WTC11 (cell line): ENCODE data around the gene UBAP1L. TPM values are rescaled to one million over a fixed set of nuclear protein-coding genes. Genes with fewer than 3 reads are reported as not detected.

ENCODE experiments used
- ATAC-seq: fragments of 200-7000 bp; cut with Tn5 transposase; 2 replicates; pipeline ENCODE4 v1.10.0; 2021; ENCODE audit warnings: mild to moderate bottlenecking, moderate library complexity
- CTCF ChIA-PET: fragments of 300-600 bp; sonication (Branson Sonifier 250); formaldehyde crosslinking; loops from one replicate; lab custom pipeline; 2021; ENCODE audit warnings: antibody characterized with exemption; lab: Charles Lee
- POLR2A ChIA-PET: fragments of 350-600 bp; sonication (Branson Sonifier 250); formaldehyde crosslinking; loops from one replicate; lab custom pipeline; 2021; ENCODE audit warnings: antibody characterized with exemption; lab: Charles Lee
- DNase-seq: peaks from one replicate; pipeline ENCODE4 v3.0.0; 2021; ENCODE audit warnings: low spot score
- H3K27ac Mint-ChIP-seq: 2 replicates; pipeline ENCODE4 v1.8.0; 2021; ENCODE audit warnings: mixed read lengths
- H3K27me3 Mint-ChIP-seq: 2 replicates; pipeline ENCODE4 v1.8.0; 2021; ENCODE audit warnings: low read depth, mild to moderate bottlenecking, moderate library complexity, mixed read lengths
- H3K36me3 Mint-ChIP-seq: 2 replicates; pipeline ENCODE4 v1.8.0; 2021; ENCODE audit warnings: mixed read lengths
- H3K4me1 Mint-ChIP-seq: 2 replicates; pipeline ENCODE4 v1.8.0; 2022; ENCODE audit warnings: mixed read lengths
- H3K4me3 Mint-ChIP-seq: 2 replicates; pipeline ENCODE4 v1.8.0; 2021; ENCODE audit warnings: mild to moderate bottlenecking, moderate library complexity, mixed read lengths
- H3K9me3 Mint-ChIP-seq: 2 replicates; pipeline ENCODE4 v1.8.0; 2021; ENCODE audit warnings: mixed read lengths
- EMX1 ChIP-seq: fragments of 250-450 bp; sonication (Bioruptor Pico); IDR thresholded peaks from 2 replicates; pipeline ENCODE4 v1.8.0; 2021; ENCODE audit warnings: mild to moderate bottlenecking
- ETV6 ChIP-seq: sonication (generic); formaldehyde crosslinking; IDR thresholded peaks from 2 replicates; pipeline ENCODE4 v1.8.1; 2022; ENCODE audit warnings: mild to moderate bottlenecking, missing genetic modification reagents
- FOXJ3 ChIP-seq: sonication (generic); formaldehyde crosslinking; IDR thresholded peaks from 2 replicates; pipeline ENCODE4 v1.9.0; 2021; ENCODE audit warnings: missing genetic modification reagents, mild to moderate bottlenecking, borderline replicate concordance
- FOXP1 ChIP-seq: sonication (generic); formaldehyde crosslinking; IDR thresholded peaks from 2 replicates; pipeline ENCODE4 v1.8.0; 2022; ENCODE audit warnings: missing genetic modification reagents, mild to moderate bottlenecking, moderate library complexity, borderline replicate concordance
- GRHL2 ChIP-seq: fragments of 250-450 bp; sonication (Bioruptor Pico); IDR thresholded peaks from 2 replicates; pipeline ENCODE4 v1.8.0; 2022; ENCODE audit warnings: mild to moderate bottlenecking, moderate library complexity; ENCODE audit not compliant: insufficient replicate concordance, severe bottlenecking
- MXD4 ChIP-seq: fragments of 250-450 bp; sonication (Bioruptor Pico); IDR thresholded peaks from 2 replicates; pipeline ENCODE4 v1.8.0; 2021; ENCODE audit warnings: mild to moderate bottlenecking, moderate library complexity, borderline replicate concordance
- MYBL2 ChIP-seq: sonication (generic); formaldehyde crosslinking; IDR thresholded peaks from 2 replicates; pipeline ENCODE4 v1.8.1; 2023; ENCODE audit warnings: mild to moderate bottlenecking, moderate library complexity, missing genetic modification reagents
- NR1H2 ChIP-seq: sonication (generic); formaldehyde crosslinking; IDR thresholded peaks from 2 replicates; pipeline ENCODE4 v1.9.0; 2021; ENCODE audit warnings: mild to moderate bottlenecking, moderate library complexity, missing genetic modification reagents
- PRRX2 ChIP-seq: fragments of 250-450 bp; sonication (Bioruptor Pico); IDR thresholded peaks from 2 replicates; pipeline ENCODE4 v1.8.0; 2021; ENCODE audit warnings: mild to moderate bottlenecking
- ZBTB21 ChIP-seq: sonication (generic); formaldehyde crosslinking; IDR thresholded peaks from 2 replicates; pipeline ENCODE4 v1.8.1; 2023; ENCODE audit warnings: mild to moderate bottlenecking, missing genetic modification reagents, borderline replicate concordance
- ZNF138 ChIP-seq: sonication (generic); formaldehyde crosslinking; conservative IDR thresholded peaks from 2 replicates; pipeline ENCODE4 v1.8.1; 2022; ENCODE audit warnings: mild to moderate bottlenecking, moderate library complexity, missing genetic modification reagents
- total RNA-seq: library from RNA; stranded (reverse); gene quantifications from 3 replicates; pipeline ENCODE4 v1.2.3, GENCODE V29; 2021
- TF ChIP-seq, protein P1 (sequence below): sonication (generic); formaldehyde crosslinking; IDR thresholded peaks from 2 replicates; pipeline ENCODE4 v1.8.1; 2023; ENCODE audit warnings: mild to moderate bottlenecking, missing genetic modification reagents, borderline replicate concordance
- TF ChIP-seq, protein P2 (sequence below): sonication (generic); formaldehyde crosslinking; conservative IDR thresholded peaks from 2 replicates; pipeline ENCODE4 v1.8.1; 2022; ENCODE audit warnings: mild to moderate bottlenecking, missing genetic modification reagents
- TF ChIP-seq, protein P3 (sequence below): sonication (generic); formaldehyde crosslinking; IDR thresholded peaks from 2 replicates; pipeline ENCODE4 v1.8.0; 2022; ENCODE audit warnings: mild to moderate bottlenecking, missing genetic modification reagents
- TF ChIP-seq, protein P4 (sequence below): sonication (generic); formaldehyde crosslinking; IDR thresholded peaks from 2 replicates; pipeline ENCODE4 v1.8.1; 2023; ENCODE audit warnings: mild to moderate bottlenecking, moderate library complexity, missing genetic modification reagents
- TF ChIP-seq, protein P5 (sequence below): fragments of 250-450 bp; sonication (Bioruptor Pico); IDR thresholded peaks from 2 replicates; pipeline ENCODE4 v1.8.0; 2021; ENCODE audit warnings: mild to moderate bottlenecking
- TF ChIP-seq, protein P6 (sequence below): fragments of 250-450 bp; sonication (Bioruptor Pico); conservative IDR thresholded peaks from 2 replicates; pipeline ENCODE4 v1.9.0; 2021; ENCODE audit warnings: mild to moderate bottlenecking

UBAP1L gene
- total RNA-seq, 1 experiment from 2014 or later, result 2.0 TPM

DNA sequence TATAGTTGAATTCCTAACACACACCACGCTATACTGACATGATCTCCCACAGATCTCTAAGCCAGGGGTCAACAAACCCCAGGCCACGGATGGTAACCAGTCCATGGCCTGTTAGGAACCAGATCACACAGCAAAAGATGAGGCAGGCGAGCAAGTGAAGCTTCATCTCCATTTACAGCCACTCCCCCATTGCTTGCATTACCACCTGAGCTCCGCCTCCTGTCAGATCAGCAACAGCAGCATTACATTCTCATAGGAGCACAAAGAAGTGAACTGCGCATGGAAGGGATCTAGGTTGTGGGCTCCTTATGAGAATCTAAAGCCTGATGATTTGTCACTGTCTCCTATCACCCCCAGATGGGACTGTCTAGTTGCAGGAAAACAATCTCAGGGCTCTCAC is 15.9 kb upstream of the UBAP1L start (continued):
- TF ChIP-seq NR1H2 (CRISPR knock-in tag) (no peak), ZNF138 (CRISPR knock-in tag) (no peak)
- TF ChIP-seq, protein P1, sequence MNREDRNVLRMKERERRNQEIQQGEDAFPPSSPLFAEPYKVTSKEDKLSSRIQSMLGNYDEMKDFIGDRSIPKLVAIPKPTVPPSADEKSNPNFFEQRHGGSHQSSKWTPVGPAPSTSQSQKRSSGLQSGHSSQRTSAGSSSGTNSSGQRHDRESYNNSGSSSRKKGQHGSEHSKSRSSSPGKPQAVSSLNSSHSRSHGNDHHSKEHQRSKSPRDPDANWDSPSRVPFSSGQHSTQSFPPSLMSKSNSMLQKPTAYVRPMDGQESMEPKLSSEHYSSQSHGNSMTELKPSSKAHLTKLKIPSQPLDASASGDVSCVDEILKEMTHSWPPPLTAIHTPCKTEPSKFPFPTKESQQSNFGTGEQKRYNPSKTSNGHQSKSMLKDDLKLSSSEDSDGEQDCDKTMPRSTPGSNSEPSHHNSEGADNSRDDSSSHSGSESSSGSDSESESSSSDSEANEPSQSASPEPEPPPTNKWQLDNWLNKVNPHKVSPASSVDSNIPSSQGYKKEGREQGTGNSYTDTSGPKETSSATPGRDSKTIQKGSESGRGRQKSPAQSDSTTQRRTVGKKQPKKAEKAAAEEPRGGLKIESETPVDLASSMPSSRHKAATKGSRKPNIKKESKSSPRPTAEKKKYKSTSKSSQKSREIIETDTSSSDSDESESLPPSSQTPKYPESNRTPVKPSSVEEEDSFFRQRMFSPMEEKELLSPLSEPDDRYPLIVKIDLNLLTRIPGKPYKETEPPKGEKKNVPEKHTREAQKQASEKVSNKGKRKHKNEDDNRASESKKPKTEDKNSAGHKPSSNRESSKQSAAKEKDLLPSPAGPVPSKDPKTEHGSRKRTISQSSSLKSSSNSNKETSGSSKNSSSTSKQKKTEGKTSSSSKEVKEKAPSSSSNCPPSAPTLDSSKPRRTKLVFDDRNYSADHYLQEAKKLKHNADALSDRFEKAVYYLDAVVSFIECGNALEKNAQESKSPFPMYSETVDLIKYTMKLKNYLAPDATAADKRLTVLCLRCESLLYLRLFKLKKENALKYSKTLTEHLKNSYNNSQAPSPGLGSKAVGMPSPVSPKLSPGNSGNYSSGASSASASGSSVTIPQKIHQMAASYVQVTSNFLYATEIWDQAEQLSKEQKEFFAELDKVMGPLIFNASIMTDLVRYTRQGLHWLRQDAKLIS, result no peak

DNA sequence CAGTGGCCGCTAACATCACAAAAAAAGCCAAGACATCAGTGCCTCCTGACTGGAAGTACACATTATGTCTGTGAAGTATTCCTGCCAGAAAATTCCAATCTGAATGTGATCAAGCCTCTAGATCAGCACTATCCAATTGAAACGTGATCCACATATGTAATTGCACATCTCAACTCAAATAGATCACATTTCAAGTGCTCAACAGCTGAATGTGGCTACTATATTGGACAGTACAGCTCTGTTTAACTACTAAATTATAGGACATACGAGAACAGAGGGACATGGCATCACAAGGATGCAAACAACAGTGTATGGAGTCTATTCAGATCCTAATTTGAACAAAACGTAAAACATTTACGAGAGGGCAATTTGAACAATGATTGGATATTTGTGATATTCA is 542 bp upstream of the UBAP1L start:
- Mint-ChIP-seq H3K27ac (no peak overlapping the region), H3K9me3 (no peaks in the 10 kb centered on the region), H3K4me1 (no peaks in the 10 kb centered on the region), H3K27me3 (no peaks in the 10 kb centered on the region), H3K36me3 (peaks cover 28% of the 10 kb centered on the region), H3K4me3 (no peak overlapping the region)
- no peak for TF ChIP-seq GRHL2 (CRISPR knock-in tag)
- no peak for TF ChIP-seq FOXJ3
- TF ChIP-seq NR1H2 (CRISPR knock-in tag), result no peak
- no peak for TF ChIP-seq FOXP1 (CRISPR knock-in tag)
- TF ChIP-seq, protein P2, sequence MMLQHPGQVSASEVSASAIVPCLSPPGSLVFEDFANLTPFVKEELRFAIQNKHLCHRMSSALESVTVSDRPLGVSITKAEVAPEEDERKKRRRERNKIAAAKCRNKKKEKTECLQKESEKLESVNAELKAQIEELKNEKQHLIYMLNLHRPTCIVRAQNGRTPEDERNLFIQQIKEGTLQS (CRISPR knock-in tag), result no peak
- TF ChIP-seq MYBL2, result no peak
- no peak for TF ChIP-seq MXD4 (CRISPR knock-in tag)
- TF ChIP-seq, protein P3, sequence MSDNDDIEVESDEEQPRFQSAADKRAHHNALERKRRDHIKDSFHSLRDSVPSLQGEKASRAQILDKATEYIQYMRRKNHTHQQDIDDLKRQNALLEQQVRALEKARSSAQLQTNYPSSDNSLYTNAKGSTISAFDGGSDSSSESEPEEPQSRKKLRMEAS, result no peak
- no peak for TF ChIP-seq ETV6
- TF ChIP-seq PRRX2 (CRISPR knock-in tag), result no peak
- TF ChIP-seq, protein P4, sequence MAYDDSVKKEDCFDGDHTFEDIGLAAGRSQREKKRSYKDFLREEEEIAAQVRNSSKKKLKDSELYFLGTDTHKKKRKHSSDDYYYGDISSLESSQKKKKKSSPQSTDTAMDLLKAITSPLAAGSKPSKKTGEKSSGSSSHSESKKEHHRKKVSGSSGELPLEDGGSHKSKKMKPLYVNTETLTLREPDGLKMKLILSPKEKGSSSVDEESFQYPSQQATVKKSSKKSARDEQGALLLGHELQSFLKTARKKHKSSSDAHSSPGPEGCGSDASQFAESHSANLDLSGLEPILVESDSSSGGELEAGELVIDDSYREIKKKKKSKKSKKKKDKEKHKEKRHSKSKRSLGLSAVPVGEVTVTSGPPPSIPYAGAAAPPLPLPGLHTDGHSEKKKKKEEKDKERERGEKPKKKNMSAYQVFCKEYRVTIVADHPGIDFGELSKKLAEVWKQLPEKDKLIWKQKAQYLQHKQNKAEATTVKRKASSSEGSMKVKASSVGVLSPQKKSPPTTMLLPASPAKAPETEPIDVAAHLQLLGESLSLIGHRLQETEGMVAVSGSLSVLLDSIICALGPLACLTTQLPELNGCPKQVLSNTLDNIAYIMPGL, result no peak
- no peak for TF ChIP-seq EMX1
- no peak for TF ChIP-seq ZBTB21 (CRISPR knock-in tag)
- TF ChIP-seq, protein P5, sequence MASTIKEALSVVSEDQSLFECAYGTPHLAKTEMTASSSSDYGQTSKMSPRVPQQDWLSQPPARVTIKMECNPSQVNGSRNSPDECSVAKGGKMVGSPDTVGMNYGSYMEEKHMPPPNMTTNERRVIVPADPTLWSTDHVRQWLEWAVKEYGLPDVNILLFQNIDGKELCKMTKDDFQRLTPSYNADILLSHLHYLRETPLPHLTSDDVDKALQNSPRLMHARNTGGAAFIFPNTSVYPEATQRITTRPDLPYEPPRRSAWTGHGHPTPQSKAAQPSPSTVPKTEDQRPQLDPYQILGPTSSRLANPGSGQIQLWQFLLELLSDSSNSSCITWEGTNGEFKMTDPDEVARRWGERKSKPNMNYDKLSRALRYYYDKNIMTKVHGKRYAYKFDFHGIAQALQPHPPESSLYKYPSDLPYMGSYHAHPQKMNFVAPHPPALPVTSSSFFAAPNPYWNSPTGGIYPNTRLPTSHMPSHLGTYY (CRISPR knock-in tag), result no peak
- TF ChIP-seq, protein P6, sequence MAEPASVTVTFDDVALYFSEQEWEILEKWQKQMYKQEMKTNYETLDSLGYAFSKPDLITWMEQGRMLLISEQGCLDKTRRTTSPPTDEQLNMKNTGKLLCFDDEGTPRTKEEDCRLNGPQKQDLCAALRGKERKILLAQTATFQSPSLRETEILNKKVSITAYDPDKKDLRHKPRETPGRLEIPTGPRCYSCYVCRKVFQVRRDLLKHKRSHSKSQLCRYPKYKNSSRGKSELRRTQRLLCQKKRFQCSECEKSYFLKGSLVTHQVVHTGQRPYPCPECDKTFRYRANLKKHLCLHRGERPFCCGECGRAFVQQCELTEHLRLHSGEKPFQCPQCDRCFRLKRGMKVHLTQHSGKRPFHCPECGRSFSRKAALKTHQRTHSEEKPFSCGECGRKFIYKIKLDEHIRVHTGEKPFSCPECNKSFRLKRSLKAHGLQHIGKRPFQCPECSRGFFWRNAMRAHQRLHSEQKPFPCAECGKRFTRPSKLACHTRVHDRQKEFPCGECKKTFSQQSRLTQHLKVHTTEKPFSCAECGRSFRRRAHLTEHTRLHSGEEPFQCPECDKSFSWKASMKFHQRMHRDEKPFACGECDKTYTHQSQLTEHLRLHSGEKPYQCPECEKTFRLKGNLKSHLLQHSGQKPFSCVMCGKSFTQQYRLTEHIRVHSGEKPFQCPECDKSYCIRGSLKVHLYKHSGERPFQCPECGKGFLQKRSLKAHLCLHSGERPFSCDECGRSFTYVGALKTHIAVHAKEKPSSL, result no peak
- ATAC-seq (no peak), DNase-seq (no peak)
- POLR2A ChIA-PET, result no interaction called here
- CTCF ChIA-PET, result interaction anchor here (1.1 to 1.4 kb wide), 2 partner anchors 14 to 82 kb away, joined by 3 to 7 read pairs; no protein-coding TSS in a partner anchor
